ENCODE measurements around the gene SHBG. TPM values are rescaled to one million over a fixed set of nuclear protein-coding genes. Genes with fewer than 3 reads are reported as not detected.
"Not testable (repeated sequence)": the region's sequence is repeated elsewhere in the genome, so short reads cannot be mapped to it uniquely, and the experiment has no call there.

Gene SHBG
- total RNA-seq, 2 experiments from 2014 or later: not detected

DNA sequence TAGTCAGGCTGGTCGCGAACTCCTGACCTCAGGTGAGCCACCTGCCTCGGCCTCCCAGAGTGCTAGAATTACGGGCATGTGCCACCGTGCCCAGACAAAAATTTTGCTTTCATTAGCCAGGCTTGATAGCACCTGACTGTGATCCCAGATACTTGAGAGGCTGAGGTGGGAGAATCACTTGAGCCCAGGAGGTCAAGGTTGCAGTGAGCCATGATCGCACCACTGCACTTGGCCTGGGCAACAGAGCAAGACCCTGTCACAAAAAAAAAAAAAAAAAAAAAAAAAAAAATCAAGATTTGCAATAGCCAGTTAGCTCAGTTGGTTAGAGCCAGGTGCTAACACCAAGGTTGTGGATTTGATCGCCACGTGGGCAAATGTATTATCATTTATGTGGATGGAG is 9.1 kb upstream of the SHBG start:
- H3K4me1 ChIP-seq (ENCODE audit: insufficient read depth, low read length): no peaks in the 10 kb centered on the region
- Mint-ChIP-seq H3K27me3 (no peaks in the 10 kb centered on the region), H3K36me3 (ENCODE audit: low read depth) (no peaks in the 10 kb centered on the region), H3K4me1 (ENCODE audit: low read depth) (no peaks in the 10 kb centered on the region), H3K4me3 (no peak overlapping the region), H3K9me3 (no peaks in the 10 kb centered on the region), H3K27ac (no peak overlapping the region)
- no peaks in the 10 kb centered on the region for H3K9me3 ChIP-seq (ENCODE audit: control insufficient read depth in 1 of 2, insufficient read depth in 1 of 2, low read length in 2 of 2)
- POLR2A ChIA-PET: no interaction called here
- no peak overlapping the region for H3K27ac ChIP-seq (ENCODE audit: low read depth in 1 of 2, low read length in 2 of 2)
- intact Hi-C loops (cut with DNase I, micrococcal nuclease): no loop called here
- ATAC-seq (ENCODE audit: poor library complexity) (no peak), DNase-seq (no peak)
- TF ChIP-seq CTCF (IDR thresholded peaks at IDR 0.05): no peak
- H3K36me3 ChIP-seq (ENCODE audit: insufficient read depth, low read length): no peaks in the 10 kb centered on the region
- no peak overlapping the region for H3K4me3 ChIP-seq (ENCODE audit: low read length)
- H3K27me3 ChIP-seq (ENCODE audit: control insufficient read depth in 1 of 2, insufficient read depth in 2 of 2, low read length in 2 of 2): no peaks in the 10 kb centered on the region
- CTCF ChIA-PET: no interaction called here

DNA sequence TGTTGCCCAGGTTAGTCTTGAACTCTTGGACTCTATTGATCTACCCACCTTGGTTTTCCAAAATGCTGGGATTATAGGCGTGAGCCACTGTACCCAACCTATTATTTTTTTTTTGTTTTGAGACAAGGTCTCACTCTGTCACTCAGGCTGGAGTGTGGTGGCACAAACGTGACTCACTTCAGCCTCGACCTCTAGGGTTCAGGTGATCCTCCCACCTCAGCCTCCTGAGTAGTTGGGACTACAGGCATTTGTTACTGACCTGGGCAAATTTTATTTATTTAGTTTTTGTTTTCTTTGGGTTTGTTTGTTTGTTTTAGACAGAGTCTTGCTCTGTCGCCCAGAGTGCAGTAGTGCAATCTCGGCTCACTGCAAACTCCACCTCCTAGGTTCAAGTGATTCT is 6.3 kb upstream of the SHBG start:
- ATAC-seq (ENCODE audit: poor library complexity): no peak
- TF ChIP-seq CTCF (IDR thresholded peaks at IDR 0.05): no peak
- POLR2A ChIA-PET: no interaction called here
- no peaks in the 10 kb centered on the region for H3K27me3 ChIP-seq (ENCODE audit: control insufficient read depth in 1 of 2, insufficient read depth in 2 of 2, low read length in 2 of 2)
- Mint-ChIP-seq H3K4me3 (no peak overlapping the region), H3K27me3 (no peaks in the 10 kb centered on the region), H3K4me1 (ENCODE audit: low read depth) (peaks cover 20% of the 10 kb centered on the region), H3K27ac (no peak overlapping the region), H3K9me3 (no peaks in the 10 kb centered on the region), H3K36me3 (ENCODE audit: low read depth) (peaks cover 13% of the 10 kb centered on the region)
- no peak overlapping the region for H3K27ac ChIP-seq (ENCODE audit: low read depth in 1 of 2, low read length in 2 of 2)
- intact Hi-C loops (cut with DNase I, micrococcal nuclease): no loop called here
- DNase-seq: no peak
- no peaks in the 10 kb centered on the region for H3K9me3 ChIP-seq (ENCODE audit: control insufficient read depth in 1 of 2, insufficient read depth in 1 of 2, low read length in 2 of 2)
- CTCF ChIA-PET: no interaction called here
- H3K4me3 ChIP-seq (ENCODE audit: low read length): no peak overlapping the region
- no peaks in the 10 kb centered on the region for H3K36me3 ChIP-seq (ENCODE audit: insufficient read depth, low read length)
- H3K4me1 ChIP-seq (ENCODE audit: insufficient read depth, low read length): peaks cover 21% of the 10 kb centered on the region

DNA sequence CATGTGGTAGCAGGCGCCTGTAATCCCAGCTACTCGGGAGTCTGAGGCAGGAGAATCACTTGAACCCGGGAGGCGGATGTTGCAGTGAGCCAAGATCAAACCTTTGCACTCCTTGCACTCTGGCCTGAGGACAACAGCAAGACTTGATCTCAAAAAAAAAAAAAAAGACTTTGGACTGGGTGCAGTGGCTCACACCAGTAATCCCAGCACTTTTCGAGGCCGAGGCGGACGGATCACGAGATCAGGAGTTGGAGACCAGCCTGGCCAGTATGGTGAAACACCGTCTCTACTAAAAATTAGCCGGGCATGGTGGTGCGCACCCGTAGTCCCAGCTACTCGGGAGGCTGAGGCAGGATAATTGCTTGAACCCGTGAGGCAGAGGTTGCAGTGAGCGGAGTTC is 4.2 kb upstream of the SHBG start:
- H3K36me3 ChIP-seq (ENCODE audit: insufficient read depth, low read length); H3K9me3 Mint-ChIP-seq; DNase-seq; H3K27ac ChIP-seq (ENCODE audit: low read depth in 1 of 2, low read length in 2 of 2); H3K27ac Mint-ChIP-seq; H3K9me3 ChIP-seq (ENCODE audit: control insufficient read depth in 1 of 2, insufficient read depth in 1 of 2, low read length in 2 of 2); H3K27me3 Mint-ChIP-seq; ATAC-seq (ENCODE audit: poor library complexity); H3K27me3 ChIP-seq (ENCODE audit: control insufficient read depth in 1 of 2, insufficient read depth in 2 of 2, low read length in 2 of 2); H3K4me3 Mint-ChIP-seq; H3K4me3 ChIP-seq (ENCODE audit: low read length); intact Hi-C loops (cut with DNase I, micrococcal nuclease): not testable (repeated sequence)
- ChIA-PET POLR2A (interaction anchor here (3.5 kb wide), 1 partner anchor 61 kb away, joined by 119 read pairs; the partner anchor contains the start of genes TP53 and WRAP53), CTCF (interaction anchor here (0.7 to 0.9 kb wide), 2 partner anchors 65 to 573 kb away, joined by 3 to 4 read pairs; no protein-coding TSS in a partner anchor)
- peaks cover 21% of the 10 kb centered on the region for H3K4me1 ChIP-seq (ENCODE audit: insufficient read depth, low read length)
- H3K36me3 Mint-ChIP-seq (ENCODE audit: low read depth): peaks cover 13% of the 10 kb centered on the region
- peaks cover 20% of the 10 kb centered on the region for H3K4me1 Mint-ChIP-seq (ENCODE audit: low read depth)

- DNase-seq (peak in 2 of 14 experiments; percentile 43), ATAC-seq (ENCODE audit: poor library complexity) (no peak)
- Histone ChIP-seq H3K4me3 (ENCODE audit: low read length) (no peak overlapping the region), H3K27ac (ENCODE audit: low read depth in 1 of 2, low read length in 2 of 2) (no peak overlapping the region), H3K27me3 (ENCODE audit: control insufficient read depth in 1 of 2, insufficient read depth in 2 of 2, low read length in 2 of 2) (no peaks in the 10 kb centered on the region), H3K9me3 (ENCODE audit: control insufficient read depth in 1 of 2, insufficient read depth in 1 of 2, low read length in 2 of 2) (no peaks in the 10 kb centered on the region), H3K4me1 (ENCODE audit: insufficient read depth, low read length) (peaks cover 21% of the 10 kb centered on the region), H3K36me3 (ENCODE audit: insufficient read depth, low read length) (no peaks in the 10 kb centered on the region)
- CTCF ChIA-PET: interaction anchor here (0.7 to 1.1 kb wide), 2 partner anchors 43 to 574 kb away, joined by 3 read pairs; partner anchors contain the start of gene MPDU1
- Mint-ChIP-seq H3K27ac (peak overlapping the region; percentile 82), H3K9me3 (no peaks in the 10 kb centered on the region), H3K4me1 (ENCODE audit: low read depth) (peaks cover 20% of the 10 kb centered on the region), H3K36me3 (ENCODE audit: low read depth) (peaks cover 13% of the 10 kb centered on the region), H3K4me3 (peak overlapping the region; percentile 95), H3K27me3 (no peaks in the 10 kb centered on the region)
- intact Hi-C loops (cut with DNase I, micrococcal nuclease): no loop called here
- no peak for TF ChIP-seq CTCF (IDR thresholded peaks at IDR 0.05)
- POLR2A ChIA-PET: interaction anchor here (1.7 to 3.5 kb wide), 5 partner anchors 12 to 231 kb away, joined by 5 to 119 read pairs (median 22); partner anchors contain the start of genes ATP1B2, FXR2, MPDU1 and NAA38
Measured at GRCh38 chr17:7626307-7626706, 3.6 kb upstream of the SHBG start.
